Activated CD4-positive, alpha-beta T cell treated with anti-CD3 and anti-CD28 coated beads for 24 hours (primary cell): ENCODE measurements around the gene FBXL14.
A peak's percentile ranks its signal among the peaks of the same experiment; 100 is the strongest.
"Not testable (repeated sequence)": the region's sequence is repeated elsewhere in the genome, so short reads cannot be mapped to it uniquely, and the experiment has no call there.

Experiments
- DNase-seq, 2 donors: peaks; one replicate each; pipeline ENCODE4 v3.0.0-alpha.2; 2020; ENCODE audit warnings: low read depth in 2 of 2

Gene FBXL14

DNA sequence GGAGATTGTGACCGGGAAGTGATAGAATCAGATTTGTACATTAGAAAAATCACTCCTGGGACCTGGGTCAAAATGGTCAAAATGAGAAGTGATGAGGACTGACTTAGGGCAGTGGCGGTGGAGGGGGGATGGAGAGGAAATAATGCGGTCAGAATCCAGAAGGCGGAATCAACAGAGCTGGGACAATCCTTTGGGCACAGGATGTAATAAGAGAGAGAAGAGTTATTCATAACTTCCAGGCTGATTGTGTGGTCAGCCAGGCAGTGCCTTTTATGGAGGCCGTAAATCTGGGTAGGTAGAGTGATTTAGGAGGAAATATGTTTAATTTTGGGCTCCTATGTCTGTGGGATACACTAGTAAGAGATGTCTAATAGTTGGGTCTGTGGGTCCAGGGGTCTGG, 21.6 kb downstream of the FBXL14 start:
- no peak for DNase-seq

DNA sequence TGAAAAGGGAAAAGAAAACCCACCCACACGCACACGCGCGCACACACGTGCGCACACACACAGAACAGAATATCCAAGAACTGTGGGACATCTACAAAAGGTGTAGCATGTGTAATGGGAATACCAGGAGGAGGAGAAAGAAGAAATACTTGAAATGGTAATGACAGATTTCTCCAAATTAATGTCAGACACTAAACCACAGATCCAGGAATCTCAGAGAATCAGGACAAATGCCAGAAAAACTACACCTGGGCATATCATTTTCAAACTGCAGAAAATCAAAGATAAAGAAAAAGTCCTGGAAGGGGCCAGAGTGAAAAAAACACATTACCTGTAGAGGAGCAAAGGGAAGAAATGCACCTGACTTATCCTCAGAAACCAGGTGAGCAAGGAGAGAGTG, 26.5 kb downstream of the FBXL14 start:
- DNase-seq = no peak

DNA sequence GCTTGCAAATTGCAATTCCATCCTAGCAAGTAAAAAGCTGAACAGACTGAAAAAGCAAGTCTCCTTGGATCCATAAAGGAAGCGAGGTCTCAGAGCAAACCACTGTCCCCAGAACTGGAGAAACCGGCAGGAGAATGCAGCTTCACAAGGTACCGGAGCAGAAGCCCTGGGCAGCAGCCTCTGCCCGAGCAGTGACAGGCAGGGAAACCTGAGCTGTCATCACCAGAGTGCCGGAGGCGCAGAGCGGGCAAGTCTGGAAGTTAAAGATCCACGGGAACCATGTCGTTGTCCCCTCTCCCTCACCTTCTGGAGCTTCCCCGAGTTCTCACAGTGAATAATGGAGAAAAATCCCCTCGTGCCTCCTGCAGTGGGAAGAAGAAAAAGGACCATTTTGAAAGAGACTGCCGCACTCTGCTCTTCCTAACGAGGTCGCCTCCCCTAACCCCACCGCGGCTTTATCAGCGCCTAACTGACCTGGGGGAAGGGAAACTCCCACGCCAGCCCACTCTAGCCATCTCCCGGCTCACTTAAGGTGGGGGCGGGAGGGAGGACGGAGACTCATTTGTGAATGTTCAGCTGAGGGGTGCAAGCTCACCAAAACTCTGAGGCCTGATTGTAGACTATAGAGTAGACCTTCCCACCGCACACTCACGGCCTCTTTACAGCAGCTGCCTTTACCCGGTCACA, 27.8 kb downstream of the FBXL14 start:
- DNase-seq = no peak

DNA sequence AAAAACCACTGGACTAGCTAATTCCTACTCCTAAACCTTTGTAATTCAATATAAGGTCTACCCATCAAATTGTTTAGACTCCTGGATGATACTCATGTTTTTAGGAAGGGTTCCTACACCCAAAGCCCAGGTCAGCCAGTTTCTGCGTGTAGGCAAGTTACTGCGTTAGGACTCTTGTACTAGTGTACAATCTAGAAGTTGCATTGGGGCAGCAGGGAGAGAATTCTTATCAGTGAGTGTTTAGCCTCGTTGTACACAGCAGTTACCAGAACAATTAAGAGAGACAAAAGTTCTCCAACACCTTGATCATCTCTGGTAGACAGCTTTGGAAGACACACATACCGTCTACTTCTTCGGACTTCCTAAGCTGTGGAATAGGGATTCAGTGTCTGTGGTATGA, 29.2 kb downstream of the FBXL14 start:
- DNase-seq = no peak

DNA sequence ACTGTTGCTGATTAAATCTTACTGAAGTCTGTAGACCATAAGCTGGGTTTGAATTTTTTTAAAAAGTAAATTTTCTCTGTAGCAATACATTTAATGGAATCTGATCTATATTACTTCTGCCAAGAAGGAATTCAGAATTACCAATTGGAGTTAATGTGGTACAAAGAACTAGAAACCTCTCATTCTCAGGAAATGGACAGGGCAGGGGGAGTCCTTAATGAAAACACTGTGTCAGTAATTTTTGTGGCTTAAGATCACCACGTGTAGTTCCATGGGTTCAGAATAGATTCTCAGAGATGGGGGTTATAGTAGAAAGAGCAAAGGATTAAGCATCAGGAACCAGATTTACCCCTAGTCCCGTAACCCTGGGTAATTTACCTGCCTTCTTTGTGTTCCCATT, 30.3 kb downstream of the FBXL14 start:
- no peak for DNase-seq

DNA sequence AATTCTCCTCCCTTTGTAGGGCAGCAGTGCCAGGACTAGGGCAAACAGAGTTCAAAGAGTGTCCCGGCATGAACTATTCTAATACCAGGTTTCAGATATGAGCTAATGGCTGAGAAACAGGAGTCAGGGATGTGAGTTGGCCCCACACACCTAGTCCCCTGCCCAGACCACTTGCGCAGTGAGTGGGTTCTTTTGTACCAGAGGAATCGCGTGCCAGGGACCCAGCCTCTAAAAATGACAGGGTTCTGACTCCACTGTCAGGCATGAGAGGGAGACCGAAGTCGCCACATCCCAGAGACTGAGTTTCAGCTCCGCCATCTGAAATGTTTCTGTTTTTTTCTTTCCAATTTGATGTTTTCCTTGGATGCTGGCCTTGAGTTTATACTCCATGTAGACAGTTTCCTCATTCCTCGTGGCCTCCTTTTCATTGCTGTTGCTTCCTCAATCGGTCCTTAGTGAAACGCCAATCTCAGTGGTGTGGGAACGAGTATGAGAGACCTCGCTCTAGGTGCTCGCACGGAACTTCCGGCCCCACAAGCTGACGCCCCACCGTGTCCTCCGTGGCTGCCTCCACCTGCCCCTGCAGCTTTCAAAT, 31.5 kb downstream of the FBXL14 start:
- DNase-seq = no peak

DNA sequence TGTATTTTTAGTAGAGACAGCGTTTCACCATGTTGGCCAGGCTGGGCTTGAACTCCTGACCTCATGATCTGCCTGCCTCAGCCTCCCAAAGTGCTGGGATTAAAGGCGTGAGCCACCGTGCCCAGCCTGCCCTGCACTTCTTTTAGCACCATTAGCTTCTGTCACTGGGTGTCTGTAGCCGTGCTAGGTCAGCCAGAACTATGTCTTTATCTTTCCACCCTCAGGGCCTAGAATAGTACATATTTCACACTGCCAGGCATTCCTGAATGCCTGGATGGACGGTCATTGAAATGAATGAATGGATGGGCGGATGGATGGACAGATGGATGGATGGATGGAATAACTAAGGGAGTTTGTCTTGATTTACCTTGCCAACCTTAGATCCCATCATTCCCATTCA, 33.7 kb downstream of the FBXL14 start:
- DNase-seq = no peak

DNA sequence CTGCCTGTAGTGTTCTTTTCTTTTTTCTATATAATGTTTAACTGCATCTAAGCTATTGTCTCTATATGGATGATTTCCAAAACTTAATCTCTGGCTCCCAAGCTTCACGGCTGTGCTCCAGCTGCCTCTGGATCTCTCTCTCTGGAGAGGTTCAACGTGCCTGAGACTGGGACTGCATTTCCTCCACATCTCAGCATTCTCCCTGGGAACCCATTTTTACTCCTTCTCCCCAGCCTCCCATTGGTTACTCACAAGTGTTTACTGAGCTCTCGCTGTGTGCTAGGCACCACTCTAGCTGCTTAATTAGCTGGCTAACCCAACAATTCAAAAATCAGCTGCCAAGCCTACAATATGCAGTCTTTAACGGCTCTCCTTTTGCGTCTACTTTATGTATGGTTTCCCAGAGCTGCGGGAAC, 34.7 kb downstream of the FBXL14 start:
- no peak for DNase-seq

DNA sequence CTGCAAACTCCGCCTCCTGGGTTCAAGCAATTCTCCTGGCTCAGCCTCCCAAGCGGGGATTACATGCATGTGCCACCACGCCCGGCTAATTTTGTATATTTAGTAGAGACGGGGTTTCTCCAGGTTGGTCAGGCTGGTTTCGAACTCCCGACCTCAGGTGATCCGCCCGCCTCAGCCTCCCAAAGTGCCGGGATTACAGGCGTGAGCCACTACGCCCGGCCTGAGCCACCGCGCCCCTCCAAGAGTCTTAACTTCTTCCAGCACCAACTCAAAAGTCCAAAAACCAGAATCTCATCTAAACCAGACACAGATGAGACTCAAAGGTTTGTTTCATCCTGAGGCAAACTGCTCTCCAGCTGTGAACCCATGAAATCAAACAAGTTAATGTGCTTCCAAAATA, 36.3 kb downstream of the FBXL14 start:
- not testable (repeated sequence) for DNase-seq

DNA sequence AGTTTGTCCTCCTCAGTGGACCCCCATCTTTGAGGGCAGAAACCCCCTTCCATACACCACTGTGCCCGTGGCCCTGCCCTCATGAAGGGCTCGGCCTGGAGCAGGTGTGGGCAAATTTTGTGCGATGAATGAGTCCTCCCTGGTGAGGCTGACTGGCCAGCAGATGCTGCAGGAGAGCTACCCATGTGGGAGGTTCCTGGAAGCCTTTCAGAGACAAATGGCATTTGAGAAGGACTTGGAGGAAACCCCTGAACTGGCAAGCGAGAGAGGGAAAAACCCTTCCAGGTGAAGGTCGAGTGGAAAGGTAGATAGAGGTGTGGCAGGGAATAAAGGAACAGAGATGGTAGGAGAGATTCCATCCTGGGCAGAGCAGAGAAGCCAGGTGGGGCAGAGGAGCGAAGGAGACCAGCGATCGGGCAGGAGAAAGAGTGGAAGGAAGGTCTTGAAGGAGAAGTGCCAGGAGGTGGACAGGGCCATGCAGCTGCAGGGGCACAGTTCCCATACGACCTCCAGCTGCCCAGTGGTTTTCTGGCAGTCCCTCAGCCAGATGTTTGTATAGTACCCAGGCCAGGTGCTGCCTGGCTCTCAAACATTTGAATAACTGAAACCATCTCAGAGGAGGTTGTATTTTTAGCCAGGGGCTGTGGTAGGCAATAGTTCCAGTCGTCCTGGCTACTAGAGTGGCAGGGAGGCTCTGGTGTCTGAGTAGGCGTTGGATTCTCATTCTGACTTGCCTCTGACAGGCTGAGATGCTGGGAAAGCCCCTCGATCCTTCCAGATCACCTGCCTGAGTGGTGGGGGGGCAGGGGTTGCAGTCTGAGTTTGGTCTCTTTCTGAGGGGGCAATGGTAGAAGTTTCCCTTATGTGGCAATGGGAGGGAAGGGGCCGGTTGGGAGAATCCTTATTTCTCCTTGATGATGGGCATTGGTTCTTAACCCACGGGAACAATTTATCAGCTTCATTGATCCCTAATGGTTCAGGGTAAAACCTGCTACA, 40.1 kb downstream of the FBXL14 start:
- DNase-seq = peak; percentile 26 to 33

DNA sequence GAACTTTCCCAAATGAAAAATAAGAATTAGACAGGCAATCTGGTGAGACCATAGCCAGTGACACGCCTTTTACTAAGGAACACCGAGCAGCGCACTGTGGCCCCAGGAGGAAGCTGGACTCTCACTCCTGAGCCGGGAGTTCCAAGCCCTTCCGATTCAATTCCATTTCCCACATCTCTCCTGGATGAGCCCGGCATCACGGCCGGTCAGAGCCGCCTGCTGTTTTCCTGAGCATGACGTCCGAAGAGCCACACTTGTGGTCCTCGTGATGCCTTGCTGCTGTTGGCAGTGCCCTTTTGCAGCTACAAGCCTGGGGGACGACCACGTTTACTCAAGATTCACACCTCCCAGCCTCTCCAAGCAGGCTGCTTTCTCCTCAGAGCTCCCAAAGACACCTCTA, 40.8 kb downstream of the FBXL14 start:
- DNase-seq = no peak

DNA sequence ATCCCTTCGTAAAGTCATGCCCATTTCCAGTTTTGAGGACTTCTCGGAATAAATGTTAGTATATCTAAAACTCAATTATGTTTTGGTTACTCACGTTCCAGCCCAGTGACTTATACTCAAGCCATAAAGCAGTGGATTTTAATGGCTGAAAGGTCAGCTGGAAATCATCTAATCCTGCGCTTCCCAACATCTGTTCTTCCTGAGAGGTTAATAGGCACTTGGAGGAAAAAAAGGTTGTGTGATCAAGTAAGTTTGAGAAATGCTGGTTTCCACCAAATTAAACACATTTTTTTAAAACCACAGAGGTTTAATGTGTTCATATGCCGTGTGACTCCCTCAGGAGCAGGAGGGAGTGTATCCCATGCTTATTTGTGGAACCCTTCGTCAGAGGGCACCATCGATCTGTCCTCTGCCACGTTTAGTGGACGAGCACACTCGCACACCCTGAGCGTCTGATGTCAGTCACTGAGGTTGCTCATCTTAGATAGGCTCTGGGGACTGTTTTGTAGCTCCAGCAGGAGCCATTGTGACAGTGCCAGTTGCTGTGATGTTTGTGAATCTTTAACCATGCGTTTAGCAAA, 41.4 kb downstream of the FBXL14 start:
- DNase-seq = no peak

DNA sequence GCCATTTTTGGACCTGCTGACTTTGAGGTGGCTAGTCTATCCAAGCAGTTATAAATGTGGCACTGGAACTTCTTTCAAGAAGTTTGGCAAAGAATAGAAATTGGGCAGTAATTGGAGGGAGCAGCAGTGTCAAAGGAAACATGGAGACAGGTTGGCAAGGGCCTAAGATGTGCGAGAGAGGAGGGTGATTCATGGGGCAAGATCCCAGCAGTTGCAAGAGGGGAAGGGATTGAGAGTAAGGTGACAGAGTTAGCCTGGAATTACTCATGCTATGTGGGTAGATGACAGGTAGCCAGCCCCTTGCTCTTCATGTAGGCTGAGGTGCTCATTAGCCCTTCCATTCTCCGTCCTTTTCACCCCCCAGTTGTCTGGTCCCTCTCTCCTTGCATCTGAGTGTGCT, 42.2 kb downstream of the FBXL14 start:
- no peak for DNase-seq

DNA sequence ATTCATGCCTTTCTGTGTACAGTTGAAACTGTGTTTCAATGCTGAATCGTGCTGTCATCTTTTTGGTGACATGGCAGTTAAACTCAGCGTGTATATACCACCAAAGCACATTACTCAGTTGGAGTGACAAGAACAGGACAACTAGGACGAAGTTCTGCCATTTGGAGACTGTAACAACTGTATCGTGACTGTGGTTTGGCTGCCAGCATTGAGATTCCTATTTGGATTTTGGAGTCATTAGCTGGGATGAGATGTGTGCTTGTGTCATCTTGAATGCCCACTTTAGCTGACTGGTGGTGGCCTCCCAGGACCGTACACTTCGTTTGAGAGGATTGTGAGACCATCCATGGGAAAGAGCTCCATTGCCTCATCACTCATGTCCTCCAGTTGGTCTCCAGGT, 42.9 kb downstream of the FBXL14 start:
- DNase-seq = no peak

DNA sequence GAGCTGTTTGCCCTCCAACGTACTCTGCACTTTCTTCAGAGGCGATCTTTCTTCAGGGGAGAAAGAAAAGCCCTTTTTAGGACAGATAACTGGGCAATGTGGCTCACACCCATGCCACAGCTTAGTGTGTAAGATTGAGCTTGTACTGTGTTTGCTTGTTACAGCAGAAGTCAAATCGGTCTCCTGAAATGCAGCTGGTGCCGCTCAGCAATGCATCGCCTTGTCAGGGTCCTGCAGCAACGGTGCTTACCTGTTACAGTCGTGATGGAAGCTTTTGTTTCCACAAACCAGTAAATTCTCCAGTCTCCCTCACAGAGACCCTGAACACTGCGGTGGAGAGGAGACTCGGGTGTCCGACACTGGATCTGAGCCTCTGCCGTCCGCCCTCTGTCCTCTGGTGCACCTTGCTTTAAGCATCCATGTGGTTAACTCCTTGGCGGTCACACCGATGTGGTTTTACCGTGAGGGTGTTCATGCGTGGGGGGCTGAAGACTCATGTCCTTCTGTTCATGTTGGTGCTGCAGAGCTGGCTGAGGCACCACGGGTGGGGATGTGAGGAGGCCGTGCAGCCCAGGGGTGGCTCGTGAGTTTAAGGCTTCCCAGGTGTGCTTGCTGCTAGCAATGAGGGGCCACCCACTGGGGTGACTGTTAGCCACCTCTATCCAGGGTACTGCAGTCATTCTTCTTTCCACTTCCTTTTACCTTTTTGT, 47.3 kb downstream of the FBXL14 start:
- no peak for DNase-seq

DNA sequence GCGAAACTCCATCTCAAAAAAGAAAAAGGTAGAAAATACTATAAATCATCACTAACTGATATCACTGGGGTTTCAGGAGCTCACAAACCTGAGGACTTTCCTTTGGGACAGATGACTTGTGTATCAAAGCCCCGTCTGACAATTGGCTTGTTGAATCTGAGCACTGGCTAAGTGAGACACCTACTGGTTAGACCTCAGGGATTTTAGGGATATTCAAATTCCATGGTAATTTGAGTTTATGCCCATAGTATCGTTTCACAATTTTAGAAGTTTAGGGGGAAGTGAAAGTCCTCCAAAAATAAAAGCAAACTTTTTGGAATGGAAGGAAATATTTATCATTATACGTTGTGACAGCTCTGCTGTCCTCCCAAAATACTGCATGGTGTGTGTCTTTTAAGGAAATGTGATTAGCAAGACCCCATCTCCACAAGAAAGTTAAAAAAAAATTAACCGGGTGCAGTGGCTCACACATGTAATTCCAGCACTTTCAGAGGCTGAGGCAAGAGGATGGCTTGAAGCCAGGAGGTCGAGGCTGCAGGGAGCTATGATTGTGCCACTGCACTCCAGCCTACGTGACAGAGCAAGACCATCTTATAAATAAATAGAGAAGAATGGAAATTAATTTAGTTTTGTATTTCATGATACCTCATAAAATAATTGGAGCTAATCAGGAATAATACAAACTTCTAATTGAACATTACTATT, 49.2 kb downstream of the FBXL14 start:
- no peak for DNase-seq

DNA sequence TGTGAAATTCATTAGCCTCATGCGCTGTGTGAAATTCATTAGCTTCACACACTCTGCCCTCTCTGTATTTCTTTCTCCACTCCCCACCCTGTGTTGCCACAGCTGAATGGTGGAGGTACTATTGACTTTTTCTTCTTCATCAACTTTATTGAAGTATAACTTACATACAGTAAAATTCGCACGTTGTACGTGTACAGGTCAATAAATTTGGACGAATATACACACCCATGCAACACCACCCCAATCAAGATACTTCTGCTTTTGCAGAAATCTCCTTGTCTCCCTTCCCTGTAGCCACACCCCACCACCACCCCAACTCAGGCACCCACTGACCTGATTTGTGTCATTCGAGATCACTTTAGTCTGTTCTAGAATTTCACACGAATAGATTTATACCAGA, 51.8 kb downstream of the FBXL14 start:
- no peak for DNase-seq

DNA sequence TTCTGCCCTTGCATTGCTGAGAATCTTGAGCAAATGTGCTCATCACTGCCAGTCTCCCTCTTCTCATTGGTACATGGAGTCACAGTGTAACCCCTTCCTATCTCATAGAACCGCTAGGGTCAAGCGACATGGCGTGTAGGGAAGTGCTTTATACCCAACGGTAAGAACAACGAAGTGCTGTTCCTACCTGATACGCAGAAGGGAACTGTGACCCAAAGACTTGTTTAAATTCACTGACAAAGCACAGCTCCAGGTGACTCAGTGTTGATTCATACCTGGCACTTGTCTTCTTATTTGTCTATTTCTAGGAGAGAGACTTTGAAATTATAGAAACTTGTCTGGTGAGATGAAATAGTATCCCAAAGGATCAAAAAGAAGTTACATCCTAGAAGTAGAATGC, 53.7 kb downstream of the FBXL14 start:
- DNase-seq = no peak

DNA sequence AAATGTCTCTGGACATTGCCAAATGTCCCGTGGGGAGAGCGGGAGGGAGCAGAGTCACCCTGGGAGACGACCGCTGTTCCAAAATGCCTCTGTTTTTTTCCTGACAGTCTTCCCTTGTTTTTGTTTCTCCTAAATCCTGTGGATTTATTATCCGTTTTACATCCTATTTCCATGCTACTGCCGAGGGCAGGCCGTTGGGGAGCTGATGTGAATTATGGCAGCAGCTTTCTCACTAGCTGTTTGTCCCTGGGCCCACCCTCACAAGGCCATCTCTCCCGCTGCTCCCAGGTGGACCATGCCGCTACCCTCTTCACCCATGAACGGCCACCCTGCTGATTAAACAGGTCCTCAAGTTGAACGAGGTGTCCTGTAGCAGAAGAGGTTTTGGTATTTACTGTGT, 55.2 kb downstream of the FBXL14 start:
- DNase-seq = no peak

DNA sequence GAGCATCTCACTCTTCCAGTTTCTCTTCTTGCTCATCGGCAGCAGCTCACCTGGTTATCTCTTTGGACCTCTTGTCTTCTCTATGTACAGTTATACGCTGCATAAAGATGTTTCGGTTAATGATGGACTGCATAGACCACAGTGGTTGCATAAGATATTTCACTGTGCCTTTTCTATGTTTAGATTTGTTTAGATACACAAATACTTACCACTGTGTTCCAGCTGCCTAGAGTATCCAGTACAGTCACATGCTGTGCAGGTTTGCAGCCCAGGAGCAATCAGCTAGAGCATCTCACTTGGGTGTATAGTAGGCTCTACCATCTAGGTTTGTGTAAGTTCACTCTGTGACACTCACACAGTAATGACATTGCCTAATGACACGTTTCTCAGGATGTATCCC, 57.6 kb downstream of the FBXL14 start:
- no peak for DNase-seq

DNA sequence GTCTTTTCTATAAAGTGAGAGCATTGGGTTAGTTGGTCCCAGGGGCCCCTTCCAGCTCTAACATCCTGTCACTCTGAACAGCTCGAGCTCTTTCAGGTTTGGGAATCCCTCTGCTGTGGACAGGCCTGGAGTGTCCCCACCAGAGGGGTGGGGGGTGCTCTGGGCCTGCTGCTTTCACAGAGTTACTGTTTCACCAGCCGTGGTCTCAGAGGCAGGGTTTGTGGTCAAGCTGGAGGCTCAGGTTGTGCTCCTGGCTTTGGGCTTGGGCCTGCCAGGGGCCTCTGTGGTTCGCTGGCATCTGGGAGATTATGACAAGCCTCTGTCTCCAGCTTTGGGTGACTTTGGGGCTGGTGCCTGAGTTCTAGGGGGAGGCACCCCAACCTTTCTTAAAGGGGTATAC, 59.6 kb downstream of the FBXL14 start:
- DNase-seq = no peak
